NCI-H2227 (cell line): ENCODE data around the gene MIOX.
"Not testable (repeated sequence)": the region's sequence is repeated elsewhere in the genome, so short reads cannot be mapped to it uniquely, and the experiment has no call there.

Experiments used
- DNase-seq: peaks from one replicate; lab custom pipeline; 2025; ENCODE audit not compliant: unreplicated experiment; lab: John Stamatoyannopoulos, UW

MIOX gene

DNA sequence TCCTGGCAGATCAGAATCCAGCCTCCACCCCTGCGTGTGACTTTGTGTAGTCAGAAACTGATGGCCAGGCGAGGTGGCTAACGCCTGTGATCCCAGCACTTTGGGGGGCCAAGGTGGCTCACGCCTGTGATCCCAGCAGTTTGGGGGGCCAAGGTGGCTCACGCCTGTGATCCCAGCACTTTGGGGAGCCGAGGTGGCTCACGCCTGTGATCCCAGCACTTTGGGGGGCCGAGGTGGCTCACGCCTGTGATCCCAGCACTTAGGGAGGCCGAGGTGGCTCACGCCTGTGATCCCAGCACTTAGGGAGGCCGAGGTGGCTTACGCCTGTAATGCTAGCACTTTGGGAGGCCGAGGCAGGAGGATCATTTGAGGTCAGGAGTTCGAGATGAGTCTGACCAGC is 26.5 kb downstream of the MIOX start:
- DNase-seq, result no peak

DNA sequence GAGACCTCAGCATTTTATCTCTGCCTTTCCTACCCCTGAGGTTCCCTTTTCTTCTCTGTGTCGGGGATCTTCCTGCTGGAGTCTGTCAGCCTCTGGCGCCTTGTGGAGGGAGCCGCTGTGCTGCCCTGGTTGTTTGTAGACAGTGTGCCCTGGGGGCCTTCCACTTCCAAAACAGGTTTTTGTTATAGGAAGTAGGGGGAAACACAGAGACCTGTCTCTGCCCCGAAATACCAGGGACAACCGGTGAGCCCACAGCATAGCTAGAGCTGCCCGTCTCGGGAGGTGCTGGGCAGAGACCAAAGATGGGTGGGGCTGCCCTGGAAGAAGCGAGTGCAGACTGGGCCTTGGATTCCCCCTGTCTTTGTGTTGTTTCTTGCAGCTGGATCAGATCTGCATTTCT is 29.4 kb downstream of the MIOX start:
- no peak for DNase-seq

DNA sequence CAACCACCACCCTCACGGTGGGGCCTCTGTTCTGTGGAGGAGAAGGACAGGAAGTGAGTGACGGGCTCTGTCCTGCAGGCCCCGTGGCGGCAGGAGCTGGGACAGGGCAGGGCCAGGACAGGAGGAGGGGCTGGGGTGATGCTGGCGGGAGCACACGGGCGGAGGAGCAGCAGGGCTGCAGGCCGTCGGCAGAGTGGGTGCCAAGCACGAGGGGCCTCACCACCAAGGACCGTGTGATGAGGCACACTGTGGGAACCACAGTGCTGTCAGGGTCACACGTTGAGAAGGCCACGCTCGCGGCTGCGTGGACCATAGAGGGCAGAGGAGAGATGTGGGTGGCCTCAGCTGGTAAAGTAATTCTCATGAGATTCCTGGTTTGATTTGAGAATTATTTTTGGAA is 30.2 kb downstream of the MIOX start:
- no peak for DNase-seq

DNA sequence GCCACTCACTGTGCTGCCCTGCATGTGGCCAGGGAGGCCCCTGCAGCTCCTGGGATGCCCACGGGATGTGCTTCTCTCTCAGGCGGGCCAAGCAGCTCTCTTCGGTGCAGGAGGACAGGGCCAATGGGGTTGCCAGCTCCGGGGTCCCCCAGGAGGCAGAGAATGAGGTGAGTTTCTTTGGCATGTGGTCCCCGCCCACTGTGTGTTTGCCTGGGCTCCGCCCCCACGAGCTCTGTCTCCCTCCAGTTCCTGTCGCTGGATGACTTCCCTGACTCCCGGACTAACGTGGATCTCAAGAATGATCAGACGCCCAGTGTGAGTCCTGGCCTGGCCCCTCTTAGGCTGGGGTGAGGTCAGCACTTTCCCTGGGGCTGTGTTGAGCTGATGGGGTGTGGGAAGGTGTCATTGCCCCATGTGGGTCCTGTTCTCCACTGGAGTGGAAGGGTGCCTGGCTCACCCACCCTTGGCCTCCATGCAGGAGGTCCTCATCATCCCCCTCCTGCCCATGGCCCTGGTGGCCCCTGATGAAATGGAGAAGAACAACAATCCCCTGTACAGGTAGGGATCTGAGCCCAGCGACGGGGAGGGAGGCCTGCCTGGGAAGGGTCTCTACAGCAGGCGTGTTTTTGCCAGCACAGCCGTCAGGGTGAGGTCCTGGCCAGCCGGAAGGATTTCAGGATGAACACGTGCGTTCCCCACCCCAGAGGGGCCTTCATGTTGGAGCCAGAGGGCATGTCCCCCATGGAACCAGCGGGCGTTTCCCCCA is 31.0 kb downstream of the MIOX start:
- no peak for DNase-seq

DNA sequence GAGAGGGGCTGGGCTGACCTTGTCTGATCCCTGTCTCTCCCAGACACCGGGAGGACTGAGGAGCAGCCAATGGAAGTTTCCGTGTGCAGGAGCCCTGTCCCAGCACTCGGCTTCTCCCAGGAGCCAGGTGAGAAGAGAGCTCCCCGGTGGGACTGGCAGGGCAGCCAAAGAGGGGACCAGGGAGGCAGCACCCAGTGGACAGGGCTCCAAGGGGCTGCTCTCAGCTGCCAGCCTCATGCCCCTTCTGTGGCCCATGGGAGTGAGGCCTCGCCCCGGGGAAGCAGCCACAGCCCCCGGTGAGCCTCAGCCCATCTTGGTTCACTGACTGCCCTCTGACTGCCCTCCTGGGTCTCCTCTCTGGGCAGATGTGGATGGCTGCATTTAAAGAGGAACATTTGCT is 31.9 kb downstream of the MIOX start:
- DNase-seq, result no peak

DNA sequence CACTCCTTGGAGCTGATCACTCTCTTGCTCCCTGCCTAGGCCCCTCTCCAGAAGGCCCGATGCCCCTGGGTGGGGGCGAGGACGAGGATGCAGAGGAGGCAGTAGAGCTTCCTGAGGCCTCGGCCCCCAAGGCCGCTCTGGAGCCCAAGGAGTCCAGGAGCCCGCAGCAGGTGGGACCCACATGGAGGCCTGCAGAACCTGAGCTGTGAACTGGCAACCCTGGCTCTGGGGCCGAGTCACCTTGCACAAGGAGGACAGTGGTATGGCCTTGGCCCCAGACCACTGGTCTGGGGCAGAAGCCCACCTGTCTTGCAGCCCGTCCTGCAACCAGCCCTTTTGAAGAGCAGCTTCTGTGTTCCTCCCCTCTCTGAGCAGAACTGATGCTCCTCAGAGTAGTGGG is 32.5 kb downstream of the MIOX start:
- DNase-seq, result no peak

DNA sequence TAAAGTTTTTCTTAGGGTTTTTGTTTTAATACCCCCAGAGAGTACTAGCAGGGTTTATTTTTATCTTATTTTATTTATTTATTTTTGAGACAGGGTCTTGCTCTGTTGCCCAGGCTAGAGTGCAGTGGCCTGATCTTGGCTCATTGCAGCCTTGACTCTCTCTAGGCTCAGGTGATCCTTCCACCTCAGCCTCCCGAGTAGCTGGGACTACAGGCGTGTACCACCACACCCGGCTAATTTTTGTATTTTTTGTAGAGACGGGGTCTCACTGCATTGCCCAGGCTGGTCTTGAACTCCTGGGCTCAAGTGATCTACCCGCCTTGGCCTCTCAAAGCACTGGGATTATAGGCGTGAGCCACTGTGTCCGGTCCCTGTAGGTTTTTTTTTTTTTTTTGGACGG is 33.5 kb downstream of the MIOX start:
- not testable (repeated sequence) for DNase-seq

DNA sequence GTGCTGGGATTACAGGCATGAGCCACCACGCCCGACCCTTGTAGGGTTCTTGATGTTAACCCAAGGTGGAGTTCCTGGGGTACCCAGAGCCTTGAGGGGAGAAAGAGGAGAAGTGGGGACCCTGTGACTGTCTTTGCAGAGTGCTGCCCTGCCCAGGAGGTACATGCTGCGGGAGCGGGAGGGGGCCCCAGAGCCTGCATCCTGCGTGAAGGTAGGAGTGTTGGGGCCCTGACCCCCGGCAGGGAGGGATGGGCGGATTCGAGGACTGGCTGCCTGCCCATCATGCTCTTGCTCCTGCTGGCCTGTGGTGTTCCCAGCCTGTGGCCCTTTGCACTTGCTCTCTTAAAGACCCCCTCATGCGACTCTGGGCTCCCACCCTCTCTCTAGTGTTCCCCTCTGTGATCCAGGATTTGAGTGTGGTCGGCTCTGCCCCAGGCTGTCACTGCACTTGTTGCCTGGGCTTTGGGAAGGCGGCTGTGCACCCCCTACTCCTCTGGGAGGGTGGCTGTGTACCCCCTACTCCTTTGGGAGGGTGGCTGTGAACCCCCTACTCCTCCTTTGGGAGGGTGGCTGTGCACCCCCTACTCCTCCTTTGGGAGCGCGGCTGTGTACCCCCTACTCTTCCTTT is 34.3 kb downstream of the MIOX start:
- DNase-seq, result no peak

DNA sequence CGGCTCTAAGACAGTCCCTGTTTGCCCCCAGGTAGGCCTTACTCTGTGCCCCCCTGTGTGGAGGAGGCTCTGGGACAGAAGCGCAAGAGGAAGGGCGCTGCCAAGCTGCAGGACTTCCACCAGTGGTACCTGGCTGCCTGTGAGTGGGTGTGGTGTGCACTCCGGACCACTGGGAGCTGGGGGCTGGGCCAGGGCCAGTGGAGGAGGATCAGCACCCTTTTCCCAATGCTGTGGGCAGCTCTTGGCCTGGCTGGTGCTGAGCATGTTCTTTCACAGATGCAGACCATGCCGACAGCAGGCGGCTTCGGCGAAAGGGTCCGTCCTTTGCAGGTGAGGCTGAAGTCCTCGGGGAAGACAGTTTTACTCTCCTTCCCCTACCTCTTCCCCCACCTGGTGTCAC is 35.1 kb downstream of the MIOX start:
- DNase-seq, result no peak

DNA sequence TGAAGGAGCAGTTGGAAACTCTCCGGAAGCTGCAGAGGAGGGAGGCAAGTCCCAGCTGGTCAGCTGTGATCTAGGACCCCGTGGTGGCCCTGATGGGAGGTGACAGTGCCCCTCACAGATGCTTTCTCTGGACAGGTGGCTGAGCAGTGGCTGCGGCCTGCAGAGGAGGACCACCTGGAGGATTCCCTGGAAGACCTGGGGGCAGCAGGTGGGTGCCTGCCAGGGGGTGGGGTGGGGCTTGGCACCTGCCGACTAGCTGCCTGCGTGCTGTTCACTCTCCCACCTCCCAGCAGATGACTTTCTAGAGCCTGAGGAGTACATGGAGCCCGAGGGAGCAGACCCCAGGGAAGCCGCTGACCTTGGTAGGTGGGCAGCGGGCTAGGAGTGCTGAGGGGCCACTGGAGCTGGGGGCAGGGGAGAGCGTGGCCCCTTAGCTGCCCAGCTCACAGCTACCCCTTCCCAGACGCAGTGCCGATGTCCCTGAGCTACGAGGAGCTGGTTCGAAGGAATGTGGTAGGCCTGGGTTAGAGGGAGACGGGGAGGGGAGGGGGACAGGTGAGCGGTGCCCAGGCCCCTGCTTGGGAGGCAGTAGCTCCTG is 35.6 kb downstream of the MIOX start:
- no peak for DNase-seq

DNA sequence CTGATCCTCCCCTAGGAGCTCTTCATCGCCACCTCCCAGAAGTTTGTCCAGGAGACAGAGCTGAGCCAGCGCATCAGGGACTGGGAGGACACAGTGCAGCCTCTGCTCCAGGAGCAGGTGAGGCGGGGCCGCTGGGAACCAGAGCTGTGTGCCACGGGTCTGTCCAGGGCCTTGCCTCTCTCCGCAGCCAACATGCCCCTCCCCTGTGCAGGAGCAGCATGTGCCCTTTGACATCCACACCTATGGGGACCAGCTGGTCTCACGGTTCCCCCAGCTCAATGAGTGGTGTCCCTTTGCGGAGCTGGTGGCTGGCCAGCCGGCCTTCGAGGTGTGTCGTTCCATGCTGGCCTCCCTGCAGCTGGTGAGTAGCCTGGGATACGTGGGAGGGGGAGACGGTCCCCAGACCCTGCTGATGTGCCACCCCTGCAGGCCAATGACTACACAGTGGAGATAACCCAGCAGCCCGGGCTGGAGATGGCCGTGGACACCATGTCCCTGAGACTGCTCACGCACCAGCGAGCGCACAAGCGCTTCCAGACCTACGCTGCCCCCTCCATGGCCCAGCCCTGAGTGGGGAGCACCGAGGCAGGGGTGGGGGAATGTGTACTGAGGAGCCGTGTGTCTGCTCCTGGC is 36.3 kb downstream of the MIOX start:
- no peak for DNase-seq

DNA sequence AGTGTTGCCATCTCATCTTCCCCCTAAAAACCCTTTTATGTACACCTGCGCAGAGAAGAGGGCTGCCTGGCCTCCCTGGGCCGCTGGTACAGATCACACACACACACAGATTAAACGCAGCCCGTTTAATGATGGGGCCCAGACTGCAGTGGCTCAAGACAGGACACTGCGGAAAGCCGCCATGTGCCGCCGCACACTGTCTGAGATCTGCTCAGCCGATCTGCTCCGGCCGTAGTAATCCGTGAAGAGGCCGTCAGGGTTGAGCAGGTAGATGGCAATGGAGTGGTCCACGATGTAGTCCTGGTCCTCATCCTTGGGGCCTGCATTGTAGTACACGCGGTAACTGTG is 36.8 kb downstream of the MIOX start:
- no peak for DNase-seq

DNA sequence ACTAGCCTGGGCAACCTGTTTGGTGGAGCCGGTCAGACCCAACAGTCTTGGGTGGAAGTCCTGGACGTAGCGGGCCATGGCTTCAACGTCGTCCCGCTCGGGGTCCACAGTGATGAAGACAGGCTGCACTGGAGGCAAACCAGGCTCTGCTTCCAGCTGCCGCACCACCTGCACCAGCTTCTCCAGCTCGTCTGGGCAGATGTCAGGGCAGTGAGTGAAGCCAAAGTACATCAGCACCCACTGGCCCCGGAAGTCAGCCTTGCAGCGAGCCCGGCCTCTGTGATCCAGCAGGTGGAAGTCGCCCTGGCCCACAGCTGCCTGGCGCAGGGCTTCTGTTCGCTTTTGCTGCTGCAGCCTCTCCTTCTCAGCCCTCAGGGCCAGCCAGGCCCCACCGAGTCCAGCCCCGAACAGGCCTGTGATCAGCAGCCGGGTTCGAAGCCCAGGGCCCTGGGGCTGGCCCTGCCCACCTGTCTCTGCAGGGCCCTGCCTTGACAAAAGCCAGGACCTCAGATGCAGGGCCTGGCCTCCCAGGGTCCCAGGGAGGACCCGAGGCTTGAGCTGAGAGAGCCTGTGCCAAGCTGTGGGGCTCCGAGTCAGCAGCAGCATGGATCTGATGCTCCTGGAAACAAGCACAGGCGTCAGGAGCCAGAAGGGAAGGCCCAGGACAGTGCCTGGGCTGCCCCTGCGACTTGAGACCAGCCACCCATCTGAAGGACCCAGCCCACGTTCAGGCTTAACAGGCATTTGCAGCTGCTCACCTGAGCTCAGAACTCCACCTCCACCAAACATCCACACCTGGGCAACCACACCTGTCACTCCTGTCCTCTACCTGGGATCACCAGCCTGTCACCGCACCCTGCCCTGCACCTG is 37.4 kb downstream of the MIOX start:
- DNase-seq, result no peak

DNA sequence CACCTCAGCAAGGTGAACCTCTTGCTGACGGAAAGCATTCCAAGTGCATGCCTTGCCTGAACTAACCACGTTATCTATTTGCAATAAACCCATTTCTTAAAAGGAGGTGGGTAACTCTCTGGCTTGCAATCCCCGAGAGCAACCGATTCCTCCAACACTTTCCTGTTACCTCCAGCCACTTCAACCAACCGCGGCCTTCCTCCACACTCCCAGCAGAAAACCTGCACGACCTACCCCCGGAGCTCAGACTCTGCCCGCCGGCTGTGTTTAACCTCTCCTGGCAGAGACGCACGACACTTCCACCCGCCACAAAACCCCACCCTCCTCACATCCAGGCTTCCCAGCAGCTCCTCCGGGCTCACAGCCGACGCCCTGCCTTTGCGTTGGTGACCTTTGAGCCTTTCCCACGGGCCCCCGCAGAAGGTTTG is 38.0 kb downstream of the MIOX start:
- no peak for DNase-seq

DNA sequence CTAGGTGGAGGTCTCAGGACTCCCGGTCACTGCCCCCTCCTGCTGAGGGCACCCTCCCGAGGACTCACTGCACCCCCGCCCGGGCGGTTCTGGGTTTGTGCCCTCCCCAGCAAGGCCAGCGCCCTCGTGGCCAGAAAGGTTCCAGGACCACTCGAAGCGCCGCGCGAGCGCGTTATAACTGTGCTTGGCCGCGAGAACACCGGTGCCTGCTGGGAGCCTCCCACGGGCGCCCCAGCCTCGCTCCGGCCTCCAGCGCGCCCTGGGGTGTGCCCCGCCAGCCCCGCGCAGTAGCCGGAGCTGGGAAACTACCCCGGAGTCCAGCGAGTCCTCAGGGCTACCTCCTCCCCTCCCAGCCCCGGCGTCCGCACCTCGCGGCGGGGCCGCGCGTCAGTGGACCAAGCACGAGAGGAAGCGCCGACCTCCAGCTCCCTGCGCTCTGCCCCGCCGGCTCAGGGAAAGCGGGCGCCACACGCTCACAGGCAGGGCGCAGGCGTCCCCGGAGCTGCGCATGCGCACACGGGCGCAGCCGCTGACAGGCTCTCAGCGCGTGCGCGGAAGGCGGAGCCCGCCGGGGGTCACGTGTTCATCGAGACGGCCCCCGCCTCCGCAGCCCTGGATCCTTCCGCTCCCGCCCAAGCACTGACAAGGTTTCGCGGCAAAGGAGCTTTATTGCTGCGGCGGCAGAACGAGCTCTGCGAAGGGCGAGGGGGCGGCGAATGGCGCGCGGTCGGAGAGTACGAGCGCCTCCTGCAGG is 38.6 kb downstream of the MIOX start, which contains the start of gene SCO2:
Gene SCO2 (minus strand): TSS at position 495 of the 754 bp plus-strand sequence. CDS start 1,187 bp downstream, outside the sequence.
- DNase-seq, result peak; percentile 96

DNA sequence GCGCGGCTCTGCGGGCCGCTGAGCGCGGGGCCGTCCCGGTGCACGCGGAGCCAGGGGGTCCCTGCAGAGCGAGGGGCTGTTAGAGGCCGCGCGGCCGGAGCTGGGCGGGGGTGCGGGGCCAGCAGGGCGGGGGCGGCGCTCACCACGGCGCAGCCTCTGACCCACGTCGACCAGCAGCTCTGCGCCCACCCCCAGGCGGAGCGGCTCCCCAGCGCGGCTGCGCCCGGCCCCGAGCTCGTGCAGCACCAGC is 39.1 kb downstream of the MIOX start:
- no peak for DNase-seq

DNA sequence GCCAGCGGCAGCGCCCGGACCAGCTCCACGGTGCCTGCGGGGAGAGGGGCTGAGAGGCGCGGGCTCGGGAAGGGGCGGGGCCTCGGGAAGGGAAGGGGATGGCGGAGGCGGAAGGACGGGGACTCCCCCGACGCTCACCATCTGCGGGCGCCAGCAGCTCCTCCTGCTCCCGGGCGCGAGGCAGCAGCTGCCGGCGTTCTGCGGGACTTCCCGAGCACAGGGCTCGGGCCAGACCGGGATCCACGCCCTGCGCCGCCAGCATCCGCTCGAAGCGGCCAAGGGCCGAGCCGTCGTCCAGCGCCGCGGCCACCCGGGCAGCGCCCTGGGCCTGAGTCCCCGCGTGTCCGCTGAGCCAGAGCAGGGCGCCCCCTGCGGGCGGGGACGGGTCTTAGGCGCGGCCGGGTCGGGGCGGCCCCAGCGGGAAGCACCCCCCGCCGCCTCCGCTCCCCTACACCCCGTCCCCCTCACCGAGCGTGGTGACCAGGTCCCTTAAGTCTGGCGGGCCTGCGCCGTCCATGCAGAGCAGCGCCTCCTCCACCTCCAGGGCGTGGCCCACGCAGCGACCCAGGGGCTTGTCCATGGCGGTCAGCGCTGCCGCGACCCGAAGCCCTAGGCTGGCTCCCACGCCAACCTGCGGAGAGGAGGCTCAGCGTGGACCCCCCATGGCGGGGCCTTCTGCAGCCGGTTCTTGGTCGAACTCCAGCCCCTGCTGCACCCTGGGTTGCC is 39.6 kb downstream of the MIOX start:
- DNase-seq, result peak; percentile 80

DNA sequence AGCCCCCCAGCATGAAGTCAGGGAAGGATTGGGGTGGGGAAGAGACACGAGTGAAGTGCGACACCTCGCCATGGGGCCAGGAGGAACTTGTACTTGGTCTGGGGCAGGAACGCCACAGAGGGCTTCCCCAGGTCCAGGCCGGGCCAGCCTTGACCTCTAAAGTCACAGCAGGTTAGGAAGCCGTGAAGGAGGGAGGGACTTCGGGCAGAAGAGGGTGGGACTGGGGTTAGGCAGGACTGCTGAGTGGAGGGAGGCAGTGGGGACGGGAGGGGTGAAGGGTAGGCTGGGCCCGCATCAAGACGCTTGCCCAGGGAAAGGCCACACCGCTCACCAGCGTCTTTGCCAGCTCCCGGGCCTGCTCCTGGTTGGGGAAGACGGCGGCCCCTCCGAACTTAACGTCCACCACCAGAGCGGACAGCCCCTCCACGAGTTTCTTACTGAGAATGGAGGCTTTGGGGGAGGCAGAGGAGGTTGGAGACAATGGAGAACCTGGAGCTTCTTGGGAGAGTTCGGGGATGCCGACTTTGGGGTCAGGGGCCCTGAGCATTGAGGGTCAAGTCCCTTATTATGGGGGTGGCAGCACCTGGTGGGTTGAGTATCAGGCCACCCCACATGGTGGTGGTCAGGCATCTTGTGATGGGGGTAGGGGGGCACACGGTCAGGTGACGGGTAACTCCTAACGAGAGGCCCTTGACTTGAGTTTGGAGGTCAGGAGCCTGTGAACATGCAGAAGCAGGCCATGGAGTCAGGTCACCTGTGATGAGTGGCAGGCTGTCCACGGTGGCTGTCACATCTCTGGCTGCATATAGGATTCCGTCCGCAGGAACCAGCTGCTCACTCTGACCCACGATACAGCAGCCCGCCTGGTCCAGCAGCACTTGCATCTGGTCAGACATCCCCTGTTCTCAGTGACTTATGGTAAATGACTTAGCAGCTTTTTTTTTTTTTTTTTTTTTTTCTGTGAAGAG is 40.5 kb downstream of the MIOX start:
- DNase-seq, result no peak
